MCF 10A (cell line): ENCODE data around the gene AGAP1. TPM values are rescaled to one million over a fixed set of nuclear protein-coding genes. Genes with fewer than 3 reads are reported as not detected.

Experiments used
- BruUV-seq: library from RNA; stranded (reverse); fragments of 400-500 nt; replicated peaks from 2 replicates; lab custom pipeline; 2021; lab: Mats Ljungman, UMichigan
- CTCF ChIA-PET: fragments of 300-600 bp; sonication (Branson Sonifier 250); formaldehyde crosslinking; extraction: SDS; loops from one replicate; lab custom pipeline; 2021; ENCODE audit warnings: antibody characterized with exemption, inconsistent platforms; lab: Yijun Ruan, JAX
- POLR2A ChIA-PET: fragments of 300-600, 350-650 bp; sonication (Branson Sonifier 250); formaldehyde crosslinking; extraction: SDS; loops from one replicate; lab custom pipeline; 2020; ENCODE audit warnings: antibody characterized with exemption, inconsistent platforms; lab: Yijun Ruan, JAX
- DNase-seq: peaks from one replicate; pipeline ENCODE4 v3.0.0-alpha.2; 2018; ENCODE audit not compliant: unreplicated experiment
- H3K27ac Mint-ChIP-seq: one replicate; pipeline ENCODE4 v1.8.0; 2022; ENCODE audit warnings: mild to moderate bottlenecking, low read depth, mixed read lengths; ENCODE audit not compliant: unreplicated experiment
- H3K27me3 Mint-ChIP-seq: one replicate; pipeline ENCODE4 v1.8.0; 2022; ENCODE audit warnings: mixed read lengths; ENCODE audit not compliant: insufficient read depth, unreplicated experiment
- H3K36me3 Mint-ChIP-seq: one replicate; pipeline ENCODE4 v1.8.0; 2022; ENCODE audit warnings: mild to moderate bottlenecking, moderate library complexity, mixed read lengths; ENCODE audit not compliant: insufficient read depth, unreplicated experiment
- H3K4me1 Mint-ChIP-seq: one replicate; pipeline ENCODE4 v1.8.0; 2022; ENCODE audit warnings: mixed read lengths; ENCODE audit not compliant: insufficient read depth, unreplicated experiment
- H3K4me3 Mint-ChIP-seq: one replicate; pipeline ENCODE4 v1.8.0; 2022; ENCODE audit warnings: mild to moderate bottlenecking, moderate library complexity, mixed read lengths; ENCODE audit not compliant: unreplicated experiment
- H3K9me3 Mint-ChIP-seq: one replicate; pipeline ENCODE4 v1.8.0; 2022; ENCODE audit warnings: mixed read lengths; ENCODE audit not compliant: unreplicated experiment
- CTCF ChIP-seq: fragments of 200-600 bp; IDR thresholded peaks from one replicate; pipeline ENCODE4 v1.8.0; 2022; ENCODE audit warnings: antibody characterized with exemption, mild to moderate bottlenecking; ENCODE audit not compliant: unreplicated experiment
- intact Hi-C: fragments of 100-400 bp; cut with micrococcal nuclease; formaldehyde crosslinking; loops from 2 replicates; pipeline ENCODE4 v1.14.1; 2022
- total RNA-seq: library from RNA; stranded (reverse); gene quantifications from 2 replicates; pipeline ENCODE4 v1.2.3, GENCODE V29; 2022

Gene AGAP1
- total RNA-seq, 1 experiment from 2014 or later, result 41.3 TPM

- Mint-ChIP-seq H3K36me3 (peaks cover 19% of the 10 kb centered on the region), H3K4me1 (peaks cover 16% of the 10 kb centered on the region), H3K9me3 (no peaks in the 10 kb centered on the region), H3K27me3 (no peaks in the 10 kb centered on the region), H3K27ac (no peak overlapping the region), H3K4me3 (no peak overlapping the region)
- ChIA-PET CTCF (interaction anchor here (0.5 to 13.3 kb wide), 31 partner anchors 9 to 730 kb away, joined by 3 to 240 read pairs (median 4); partner anchors contain the start of gene AGAP1), POLR2A (interaction anchor here (0.6 to 5.0 kb wide), 5 partner anchors 152 to 457 kb away, joined by 3 to 36 read pairs (median 5); no protein-coding TSS in a partner anchor)
- peak; percentile 85 for DNase-seq
- intact Hi-C loops, result loop anchor here (1.0 to 5.0 kb wide), 4 partner anchors 100 to 472 kb away; partner anchors contain the start of gene AGAP1
- peak; percentile 44 for TF ChIP-seq CTCF
- BruUV-seq, result no TSS peak
These were observed 100.2 kb downstream of the AGAP1 start for GRCh38 chr2:235594041-235594440.

GRCh38 chr2:235594964-235595363 lies 101.1 kb downstream of the AGAP1 start:
- no peak overlapping the region for H3K27ac Mint-ChIP-seq
- POLR2A ChIA-PET, result interaction anchor here (1.2 to 5.0 kb wide), 2 partner anchors 151 to 154 kb away, joined by 3 to 36 read pairs; no protein-coding TSS in a partner anchor
- intact Hi-C loops, result loop anchor here (1.0 to 5.0 kb wide), 8 partner anchors 75 to 587 kb away; partner anchors contain the start of gene AGAP1
- BruUV-seq, result no TSS peak
- no peaks in the 10 kb centered on the region for H3K27me3 Mint-ChIP-seq
- H3K36me3 Mint-ChIP-seq, result peaks cover 22% of the 10 kb centered on the region
- CTCF ChIA-PET, result interaction anchor here (0.6 to 13.3 kb wide), 43 partner anchors 8 to 1050 kb away, joined by 3 to 240 read pairs (median 4); partner anchors contain the start of gene AGAP1
- H3K4me1 Mint-ChIP-seq, result peaks cover 16% of the 10 kb centered on the region
- H3K9me3 Mint-ChIP-seq, result no peaks in the 10 kb centered on the region
- TF ChIP-seq CTCF, result no peak
- no peak for DNase-seq
- H3K4me3 Mint-ChIP-seq, result no peak overlapping the region

- Mint-ChIP-seq H3K27ac (no peak overlapping the region), H3K27me3 (no peaks in the 10 kb centered on the region), H3K9me3 (no peaks in the 10 kb centered on the region), H3K4me3 (no peak overlapping the region), H3K4me1 (peaks cover 16% of the 10 kb centered on the region), H3K36me3 (peaks cover 21% of the 10 kb centered on the region)
- BruUV-seq, result no TSS peak
- intact Hi-C loops, result loop anchor here (1.0 to 5.0 kb wide), 4 partner anchors 75 to 587 kb away; no protein-coding TSS in a partner anchor
- POLR2A ChIA-PET, result interaction anchor here (0.6 to 5.0 kb wide), 6 partner anchors 33 to 459 kb away, joined by 3 to 36 read pairs (median 3); no protein-coding TSS in a partner anchor
- DNase-seq, result peak; percentile 76
- CTCF ChIA-PET, result interaction anchor here (0.6 to 13.3 kb wide), 45 partner anchors 9 to 1428 kb away, joined by 3 to 240 read pairs (median 4); no protein-coding TSS in a partner anchor
- TF ChIP-seq CTCF, result peak; percentile 76
These were observed 101.7 kb downstream of the AGAP1 start for GRCh38 chr2:235595422-235596010.

GRCh38 chr2:235596272-235596671 lies 102.4 kb downstream of the AGAP1 start:
- H3K4me3 Mint-ChIP-seq, result no peak overlapping the region
- ChIA-PET POLR2A (interaction anchor here (0.6 to 5.0 kb wide), 6 partner anchors 32 to 460 kb away, joined by 3 to 36 read pairs (median 4); no protein-coding TSS in a partner anchor), CTCF (interaction anchor here (0.6 to 13.3 kb wide), 23 partner anchors 14 to 1429 kb away, joined by 3 to 240 read pairs (median 5); no protein-coding TSS in a partner anchor)
- no peak for TF ChIP-seq CTCF
- peaks cover 16% of the 10 kb centered on the region for H3K4me1 Mint-ChIP-seq
- no TSS peak for BruUV-seq
- intact Hi-C loops, result loop anchor here (5.0 kb wide), 1 partner anchor 586 kb away; no protein-coding TSS in a partner anchor
- H3K27me3 Mint-ChIP-seq, result no peaks in the 10 kb centered on the region
- peaks cover 20% of the 10 kb centered on the region for H3K36me3 Mint-ChIP-seq
- no peak for DNase-seq
- H3K9me3 Mint-ChIP-seq, result no peaks in the 10 kb centered on the region
- H3K27ac Mint-ChIP-seq, result no peak overlapping the region
